HepG2 (cell line): ENCODE measurements around the gene MAPRE3. TPM values are rescaled to one million over a fixed set of nuclear protein-coding genes. Genes with fewer than 3 reads are reported as not detected.
A peak's percentile ranks its signal among the peaks of the same experiment; 100 is the strongest.

Experiments used
- ATAC-seq: fragments of 200-7000 bp; cut with Tn5 transposase; 3 replicates; pipeline ENCODE4 v1.9.1; 2020; ENCODE audit warnings: mild to moderate bottlenecking, moderate library complexity
- BruUV-seq: library from RNA; stranded (reverse); fragments of 400-500 nt; replicated peaks from 2 replicates; lab custom pipeline; 2021; lab: Mats Ljungman, UMichigan
- CTCF ChIA-PET: fragments of 300-600 bp; formaldehyde crosslinking; extraction: SDS; loops from one replicate; lab custom pipeline; 2021; ENCODE audit warnings: low total read pairs, inconsistent platforms, low intra/inter-chr PET ratio; lab: Yijun Ruan, JAX
- POLR2A ChIA-PET: fragments of 350-600 bp; sonication (Branson Sonifier 250); formaldehyde crosslinking; loops from one replicate; lab custom pipeline; 2020; ENCODE audit warnings: antibody characterized with exemption, inconsistent platforms; lab: Yijun Ruan, JAX
- DNase-seq: peaks from one replicate; pipeline ENCODE4 v3.0.0-alpha.2; 2015; ENCODE audit warnings: low spot score
- FAIRE-seq: peaks from 3 replicates; lab custom pipeline; 2011; peaks lifted over from hg19 to GRCh38; lab: Jason Lieb, UNC
- H2AFZ ChIP-seq: one replicate; pipeline ENCODE4 v1.6.1; 2011; ENCODE audit warnings: low read length, inconsistent platforms
- H3K27ac ChIP-seq: fragments of 300-600 bp; 3 replicates; pipeline ENCODE4 v1.8.0; 2011; ENCODE audit warnings: mixed run types, mild to moderate bottlenecking, mixed read lengths, low read length, inconsistent platforms; ENCODE audit not compliant: insufficient read depth; ENCODE audit errors: extremely low read length
- H3K27me3 ChIP-seq, 2 experiments: fragments of 200-600 bp in 1 of 2; 2 replicates in 1 of 2; 3 replicates in 1 of 2; pipeline versions ENCODE4 v1.6.0 to v1.8.0; 2011; ENCODE audit warnings: low read length in 2 of 2, mild to moderate bottlenecking in 2 of 2, moderate library complexity in 2 of 2, inconsistent platforms in 1 of 2; ENCODE audit not compliant: insufficient read depth in 2 of 2, control insufficient read depth in 1 of 2
- H3K36me3 ChIP-seq, 2 experiments: fragments of 200-600 bp in 1 of 2; replicated peaks in 1 of 2; 2 replicates in 1 of 2; 3 replicates in 1 of 2; pipeline versions ENCODE4 v1.5.1 to v1.8.0; 2011; ENCODE audit warnings: low read length in 2 of 2, inconsistent platforms in 1 of 2; ENCODE audit not compliant: insufficient read depth in 2 of 2, control insufficient read depth in 1 of 2
- H3K4me1 ChIP-seq: 2 replicates; pipeline ENCODE4 v1.5.1; 2012; ENCODE audit warnings: low read length, inconsistent platforms; ENCODE audit not compliant: insufficient read depth
- H3K4me2 ChIP-seq: 2 replicates; pipeline ENCODE4 v1.6.0; 2011; ENCODE audit warnings: low read depth, low read length, inconsistent platforms
- H3K4me3 ChIP-seq, 3 experiments: fragments of 200-600 bp in 1 of 3; sonication (generic), shearing (Covaris generic) in 1 of 3; replicated peaks in 1 of 3; 2 replicates each; pipeline ENCODE4 v1.5.1; 2011 to 2016; ENCODE audit warnings: low read length in 3 of 3, inconsistent platforms in 2 of 3, low read depth in 2 of 3, mild to moderate bottlenecking in 2 of 3, control low read depth in 1 of 3, mixed read lengths in 1 of 3; ENCODE audit not compliant: insufficient read depth in 1 of 3
- H3K79me2 ChIP-seq: one replicate; pipeline ENCODE4 v1.6.1; 2011; ENCODE audit warnings: low read length, inconsistent platforms; ENCODE audit not compliant: insufficient read depth
- H3K9ac ChIP-seq: 2 replicates; pipeline ENCODE4 v1.6.0; 2011; ENCODE audit warnings: mild to moderate bottlenecking, low read depth, low read length, inconsistent platforms; ENCODE audit not compliant: insufficient read depth
- H3K9me3 ChIP-seq: 2 replicates; pipeline ENCODE4 v1.5.1; 2012; ENCODE audit warnings: mild to moderate bottlenecking, low read length
- H4K20me1 ChIP-seq: 2 replicates; pipeline ENCODE4 v1.6.0; 2011; ENCODE audit warnings: inconsistent platforms, mild to moderate bottlenecking, low read length, moderate library complexity; ENCODE audit not compliant: insufficient read depth
- AKAP8 ChIP-seq: sonication (generic); formaldehyde crosslinking; IDR thresholded peaks from 2 replicates; pipeline ENCODE4 v1.5.1; 2020; ENCODE audit warnings: mild to moderate bottlenecking, missing genetic modification reagents
- ARNTL ChIP-seq: sonication (generic); formaldehyde crosslinking; IDR thresholded peaks from 2 replicates; pipeline ENCODE4 v1.4.0; 2020; ENCODE audit warnings: mild to moderate bottlenecking, missing genetic modification reagents
- CBFB ChIP-seq: sonication (generic); formaldehyde crosslinking; IDR thresholded peaks from 2 replicates; pipeline ENCODE4 v1.4.0; 2020; ENCODE audit warnings: missing genetic modification reagents
- DPF2 ChIP-seq: sonication (generic); formaldehyde crosslinking; IDR thresholded peaks from 2 replicates; pipeline ENCODE4 v1.4.0; 2020; ENCODE audit warnings: mild to moderate bottlenecking, low read depth, missing genetic modification reagents, borderline replicate concordance
- EED ChIP-seq: sonication (generic); formaldehyde crosslinking; IDR thresholded peaks from 2 replicates; pipeline ENCODE4 v1.5.0; 2020; ENCODE audit warnings: mild to moderate bottlenecking, missing genetic modification reagents
- FOXK1 ChIP-seq: sonication (generic); formaldehyde crosslinking; IDR thresholded peaks from 2 replicates; pipeline ENCODE4 v1.4.0; 2020; ENCODE audit warnings: low read depth, missing genetic modification reagents, borderline replicate concordance
- KDM2A ChIP-seq: sonication (generic); formaldehyde crosslinking; IDR thresholded peaks from 2 replicates; pipeline ENCODE4 v1.4.0; 2020; ENCODE audit warnings: low read depth, missing genetic modification reagents, borderline replicate concordance
- RBFOX2 ChIP-seq: fragments of 200-400 bp; formaldehyde crosslinking; IDR thresholded peaks from 2 replicates; pipeline ENCODE4 v1.6.1; 2017; ENCODE audit warnings: low read depth, mild to moderate bottlenecking, low read length
- REXO4 ChIP-seq: sonication (generic); formaldehyde crosslinking; IDR thresholded peaks from 2 replicates; pipeline ENCODE4 v1.8.0; 2022; ENCODE audit warnings: missing genetic modification reagents, mild to moderate bottlenecking, borderline replicate concordance
- SRF ChIP-seq: IDR thresholded peaks from 2 replicates; pipeline ENCODE4 v1.6.1; 2011; ENCODE audit warnings: mild to moderate bottlenecking, low read depth, low read length, moderate library complexity
- ZBTB21 ChIP-seq: sonication (generic); formaldehyde crosslinking; IDR thresholded peaks from 2 replicates; pipeline ENCODE4 v1.4.0; 2020; ENCODE audit warnings: missing genetic modification reagents
- ZMYM4 ChIP-seq: sonication (generic); formaldehyde crosslinking; IDR thresholded peaks from 2 replicates; pipeline ENCODE4 v1.8.1; 2023; ENCODE audit warnings: mild to moderate bottlenecking, missing genetic modification reagents
- ZNF274 ChIP-seq: sonication (generic); formaldehyde crosslinking; IDR thresholded peaks from 2 replicates; pipeline ENCODE4 v1.5.1; 2020; ENCODE audit warnings: mild to moderate bottlenecking, missing genetic modification reagents
- ZNF326 ChIP-seq: sonication (generic); formaldehyde crosslinking; IDR thresholded peaks from 2 replicates; pipeline ENCODE4 v1.4.0; 2020; ENCODE audit warnings: missing genetic modification reagents, borderline replicate concordance
- ZNF432 ChIP-seq: sonication (generic); formaldehyde crosslinking; IDR thresholded peaks from 2 replicates; pipeline ENCODE4 v1.5.0; 2020; ENCODE audit warnings: missing genetic modification reagents, mild to moderate bottlenecking, borderline replicate concordance
- ZNF567 ChIP-seq: sonication (generic); formaldehyde crosslinking; IDR thresholded peaks from 2 replicates; pipeline ENCODE4 v1.8.1; 2023; ENCODE audit warnings: mild to moderate bottlenecking, missing genetic modification reagents, borderline replicate concordance
- ZNF605 ChIP-seq: sonication (generic); formaldehyde crosslinking; IDR thresholded peaks from 2 replicates; pipeline ENCODE4 v1.8.0; 2022; ENCODE audit warnings: mild to moderate bottlenecking, missing genetic modification reagents
- ZNF660 ChIP-seq: sonication (generic); formaldehyde crosslinking; IDR thresholded peaks from 2 replicates; pipeline ENCODE4 v1.5.1; 2020; ENCODE audit warnings: mild to moderate bottlenecking, low read depth, missing genetic modification reagents, borderline replicate concordance
- ZNF773 ChIP-seq: sonication (generic); formaldehyde crosslinking; IDR thresholded peaks from 2 replicates; pipeline ENCODE4 v1.4.0; 2020; ENCODE audit warnings: missing genetic modification reagents, borderline replicate concordance
- ZNF816 ChIP-seq: sonication (generic); formaldehyde crosslinking; IDR thresholded peaks from 2 replicates; pipeline ENCODE4 v1.8.0; 2022; ENCODE audit warnings: missing genetic modification reagents, mild to moderate bottlenecking, borderline replicate concordance
- ZNF841 ChIP-seq: sonication (generic); formaldehyde crosslinking; IDR thresholded peaks from 2 replicates; pipeline ENCODE4 v1.8.1; 2023; ENCODE audit warnings: missing genetic modification reagents, borderline replicate concordance
- WGBS: methylation state at CpG from one replicate; pipeline ENCODE4 v1.1.6; 2017; ENCODE audit warnings: low lambda C conversion rate; 5-methylcytosine and 5-hydroxymethylcytosine counted together
- in situ Hi-C: cut with HindIII; loops from 2 replicates; pipeline ENCODE4 v1.10.0; 2017; ENCODE audit warnings: low pct_unique_long_range_greater_than_20kb; ENCODE audit not compliant: extremely low pct_ligation_motif_present
- intact Hi-C: fragments of 100-400 bp; cut with micrococcal nuclease; formaldehyde crosslinking; loops from one replicate; pipeline ENCODE4 v1.10.0; 2022; ENCODE audit not compliant: unreplicated experiment
- polyA plus RNA-seq, 8 experiments: library from polyadenylated mRNA; depleted of rRNA in 3 of 8; stranded (reverse) in 7 of 8; unstranded in 1 of 8; fragments of >200 nt; fragmentation: Illumina TruSeq in 4 of 8; extraction: Trizol in 4 of 8; gene quantifications; 2 replicates each; pipeline versions ENCODE4 v1.2.1 to v1.2.3, GENCODE V29; 2011 to 2016; ENCODE audit warnings: low read depth in 4 of 8, missing spikeins in 1 of 8, mixed read lengths in 1 of 8; ENCODE audit not compliant: insufficient read depth in 1 of 8
- total RNA-seq, 5 experiments: library from RNA; depleted of rRNA; stranded (reverse); fragments of >200 nt; fragmentation: Illumina TruSeq; extraction: Trizol; gene quantifications; 2 replicates each; pipeline ENCODE4 v1.2.3, GENCODE V29; 2016; ENCODE audit warnings: low read depth in 1 of 5
- TF ChIP-seq, protein P1 (sequence below): sonication (generic); formaldehyde crosslinking; IDR thresholded peaks from 2 replicates; pipeline ENCODE4 v1.4.0; 2020; ENCODE audit warnings: low read depth, missing genetic modification reagents

The MAPRE3 gene
- total and polyA plus RNA-seq, 2 of the 13 experiments (the other 11 are each of a cell fraction or from before 2014, with no cell fraction given): 0.31 to 0.91 TPM

DNA sequence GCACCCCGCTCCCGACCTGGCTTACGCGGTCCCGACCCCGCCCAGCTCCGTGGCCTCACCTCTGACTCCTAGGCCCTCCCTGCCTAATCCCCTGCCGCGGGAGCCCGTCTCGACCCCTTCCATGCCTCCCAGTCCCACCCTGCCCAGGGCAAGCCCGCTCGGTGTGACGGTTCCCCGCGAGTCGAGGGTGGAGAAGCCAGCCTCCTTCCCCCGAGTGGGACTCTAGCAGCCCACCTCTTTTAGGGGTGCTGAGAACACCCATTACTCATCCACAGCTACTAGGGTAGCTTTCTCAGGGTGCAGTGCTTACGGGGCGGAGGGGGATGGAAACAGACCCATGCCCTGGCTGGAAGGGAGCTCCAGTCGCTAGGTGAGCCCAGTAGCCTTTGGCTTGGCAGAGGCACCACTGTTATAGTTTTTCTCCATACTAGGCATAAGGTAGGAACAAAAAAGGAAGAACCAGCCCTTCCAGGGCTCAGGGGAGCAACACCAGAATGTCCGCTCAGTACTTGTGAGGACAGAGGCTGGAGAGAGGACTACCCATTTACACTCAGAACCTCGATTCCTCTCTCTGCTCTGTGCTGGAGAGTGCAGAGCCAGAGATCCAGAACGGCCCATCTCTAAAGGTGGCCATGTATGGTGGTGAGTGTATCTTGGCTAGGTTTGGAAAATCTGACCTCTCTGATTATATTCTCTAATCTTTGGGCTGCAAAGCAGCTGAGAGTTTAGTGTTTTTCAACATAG lies 81.6 kb downstream of the MAPRE3 start:
- H3K36me3 ChIP-seq: peaks cover 9 to 42% of the 10 kb centered on the region in 2 experiments
- in situ Hi-C loops: no loop called here
- peak; percentile 51 for FAIRE-seq
- H3K9ac ChIP-seq: peak overlapping the region; percentile 77
- intact Hi-C loops: loop anchor here (1.0 to 2.0 kb wide), 2 partner anchors 19 to 27 kb away; partner anchors contain the start of genes EMILIN1 and OST4
- no peaks in the 10 kb centered on the region for H3K9me3 ChIP-seq
- peaks cover 8% of the 10 kb centered on the region for H3K79me2 ChIP-seq
- BruUV-seq: no TSS peak
- H3K4me2 ChIP-seq: peak overlapping the region; percentile 81
- peak overlapping the region; percentile 4 for H3K27ac ChIP-seq
- 9% methylated on average over 15 of the region's 24 CpGs for WGBS
- H2AFZ ChIP-seq: no peak overlapping the region
- ChIA-PET POLR2A (interaction anchor here (0.9 to 6.4 kb wide), 17 partner anchors 10 to 318 kb away, joined by 3 to 100 read pairs (median 15); partner anchors contain the start of genes ATRAID, EIF2B4, EMILIN1 and GTF3C2), CTCF (no interaction called here)
- H3K4me3 ChIP-seq: peak overlapping the region; percentile 86 to 97 (median 91)
- peaks cover 3% of the 10 kb centered on the region; the same call in 1 of the 2 replicates for H4K20me1 ChIP-seq
- H3K4me1 ChIP-seq: peaks cover 24% of the 10 kb centered on the region
- no peak for DNase-seq
- H3K27me3 ChIP-seq: no peaks in the 10 kb centered on the region; a peak in 1 of 5 replicates
- ATAC-seq: peak; percentile 11
- TF ChIP-seq EED (CRISPR knock-in tag) (no peak), ZBTB21 (CRISPR knock-in tag) (no peak), DPF2 (CRISPR knock-in tag) (no peak), RBFOX2 (peak; percentile 54; the same call in 1 of the 2 replicates), REXO4 (CRISPR knock-in tag) (0 out of 2 replicates have a peak, but pooled peaks have one; percentile 54), KDM2A (CRISPR knock-in tag) (peak; percentile 67; the same call in 1 of the 2 replicates), ZMYM4 (no peak), AKAP8 (CRISPR knock-in tag) (no peak), ZNF773 (no peak), ZNF567 (CRISPR knock-in tag) (no peak), FOXK1 (CRISPR knock-in tag) (no peak), SRF (no peak), ZNF816 (CRISPR knock-in tag) (peak; percentile 3; the same call in 1 of the 2 replicates), ARNTL (no peak), ZNF660 (CRISPR knock-in tag) (no peak), ZNF432 (CRISPR knock-in tag) (no peak), ZNF326 (peak; percentile 75; the same call in 1 of the 2 replicates), ZNF605 (CRISPR knock-in tag) (peak; percentile 3; the same call in 1 of the 2 replicates), ZNF841 (CRISPR knock-in tag) (no peak), CBFB (CRISPR knock-in tag) (no peak), ZNF274 (CRISPR knock-in tag) (no peak)
- TF ChIP-seq, protein P1, sequence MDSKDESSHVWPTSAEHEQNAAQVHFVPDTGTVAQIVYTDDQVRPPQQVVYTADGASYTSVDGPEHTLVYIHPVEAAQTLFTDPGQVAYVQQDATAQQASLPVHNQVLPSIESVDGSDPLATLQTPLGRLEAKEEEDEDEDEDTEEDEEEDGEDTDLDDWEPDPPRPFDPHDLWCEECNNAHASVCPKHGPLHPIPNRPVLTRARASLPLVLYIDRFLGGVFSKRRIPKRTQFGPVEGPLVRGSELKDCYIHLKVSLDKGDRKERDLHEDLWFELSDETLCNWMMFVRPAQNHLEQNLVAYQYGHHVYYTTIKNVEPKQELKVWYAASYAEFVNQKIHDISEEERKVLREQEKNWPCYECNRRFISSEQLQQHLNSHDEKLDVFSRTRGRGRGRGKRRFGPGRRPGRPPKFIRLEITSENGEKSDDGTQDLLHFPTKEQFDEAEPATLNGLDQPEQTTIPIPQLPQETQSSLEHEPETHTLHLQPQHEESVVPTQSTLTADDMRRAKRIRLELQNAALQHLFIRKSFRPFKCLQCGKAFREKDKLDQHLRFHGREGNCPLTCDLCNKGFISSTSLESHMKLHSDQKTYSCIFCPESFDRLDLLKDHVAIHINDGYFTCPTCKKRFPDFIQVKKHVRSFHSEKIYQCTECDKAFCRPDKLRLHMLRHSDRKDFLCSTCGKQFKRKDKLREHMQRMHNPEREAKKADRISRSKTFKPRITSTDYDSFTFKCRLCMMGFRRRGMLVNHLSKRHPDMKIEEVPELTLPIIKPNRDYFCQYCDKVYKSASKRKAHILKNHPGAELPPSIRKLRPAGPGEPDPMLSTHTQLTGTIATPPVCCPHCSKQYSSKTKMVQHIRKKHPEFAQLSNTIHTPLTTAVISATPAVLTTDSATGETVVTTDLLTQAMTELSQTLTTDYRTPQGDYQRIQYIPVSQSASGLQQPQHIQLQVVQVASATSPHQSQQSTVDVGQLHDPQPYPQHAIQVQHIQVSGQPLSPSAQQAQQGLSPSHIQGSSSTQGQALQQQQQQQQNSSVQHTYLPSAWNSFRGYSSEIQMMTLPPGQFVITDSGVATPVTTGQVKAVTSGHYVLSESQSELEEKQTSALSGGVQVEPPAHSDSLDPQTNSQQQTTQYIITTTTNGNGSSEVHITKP: no peak
